GM18907 (cell line): ENCODE results near the gene SNRPA1.

Experiments
- ATAC-seq: cut with Tn5 transposase; IDR thresholded peaks from one replicate; pipeline ENCODE4 v1.9.1; 2021; ENCODE audit warnings: mild to moderate bottlenecking, moderate library complexity; ENCODE audit not compliant: unreplicated experiment

SNRPA1 gene

GRCh38 chr15:101264911-101265641, 30.0 kb downstream of the SNRPA1 start:
- ATAC-seq, result no peak

GRCh38 chr15:101264011-101264410, 31.0 kb downstream of the SNRPA1 start:
- ATAC-seq, result peak; percentile 48

DNA sequence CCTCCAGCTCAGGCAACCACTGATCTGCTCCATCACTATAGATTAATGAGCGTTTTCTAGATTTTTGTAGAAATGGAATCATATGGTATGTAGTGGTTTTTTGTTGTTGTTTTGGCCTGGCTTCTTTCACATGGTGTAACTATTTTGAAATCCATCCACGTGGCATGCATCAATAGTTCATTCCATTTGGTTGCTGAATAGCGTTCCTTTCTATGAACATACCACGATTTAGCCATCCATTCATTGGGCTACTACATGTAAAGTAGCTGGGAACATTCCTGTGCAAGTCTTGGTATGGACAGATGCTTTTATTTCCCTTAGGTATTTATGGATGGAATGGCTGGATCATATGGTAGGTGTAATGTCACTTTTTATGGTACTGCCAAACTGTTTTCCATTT, 32.5 kb downstream of the SNRPA1 start:
- no peak for ATAC-seq

GRCh38 chr15:101258238-101259144, 36.6 kb downstream of the SNRPA1 start:
- no peak for ATAC-seq

GRCh38 chr15:101256757-101257156, 38.3 kb downstream of the SNRPA1 start:
- no peak for ATAC-seq

DNA sequence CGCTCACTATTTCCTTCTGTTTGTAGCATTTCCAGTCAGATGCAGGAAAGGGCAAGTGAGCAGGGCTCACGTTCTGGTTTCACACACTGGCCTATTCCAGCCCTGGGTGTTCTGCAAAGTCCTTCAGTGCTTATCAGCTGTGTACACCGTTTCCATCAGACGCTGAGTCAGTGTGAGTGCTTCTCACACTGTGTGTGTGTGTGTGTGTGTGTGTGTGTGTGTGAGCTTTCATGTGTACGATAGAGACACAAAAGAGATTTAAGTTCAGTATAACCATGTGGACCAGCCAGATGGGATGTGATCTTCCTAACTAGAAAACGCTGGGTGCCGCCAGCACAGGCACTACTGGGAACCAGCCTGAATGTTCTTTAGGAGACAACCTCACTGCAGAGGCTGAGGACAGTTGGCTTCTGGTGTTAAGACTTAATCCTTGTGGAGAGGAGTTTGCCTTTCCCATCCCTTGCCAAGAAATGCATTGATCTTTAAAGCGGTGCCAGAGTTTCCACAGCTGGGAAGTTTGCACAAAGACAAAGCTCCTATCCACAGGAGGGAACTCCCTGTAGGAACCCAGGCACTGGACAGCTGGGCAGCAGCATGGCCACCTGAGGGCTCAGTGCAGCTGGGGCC, 39.3 kb downstream of the SNRPA1 start:
- no peak for ATAC-seq

- no peak for ATAC-seq
Observed at GRCh38 chr15:101255051-101255395, 40.0 kb downstream of the SNRPA1 start.

- ATAC-seq, result no peak
Observed at GRCh38 chr15:101254157-101255050, 40.6 kb downstream of the SNRPA1 start.

- ATAC-seq, result peak; percentile 9
Observed at GRCh38 chr15:101252836-101253235, 42.2 kb downstream of the SNRPA1 start.

DNA sequence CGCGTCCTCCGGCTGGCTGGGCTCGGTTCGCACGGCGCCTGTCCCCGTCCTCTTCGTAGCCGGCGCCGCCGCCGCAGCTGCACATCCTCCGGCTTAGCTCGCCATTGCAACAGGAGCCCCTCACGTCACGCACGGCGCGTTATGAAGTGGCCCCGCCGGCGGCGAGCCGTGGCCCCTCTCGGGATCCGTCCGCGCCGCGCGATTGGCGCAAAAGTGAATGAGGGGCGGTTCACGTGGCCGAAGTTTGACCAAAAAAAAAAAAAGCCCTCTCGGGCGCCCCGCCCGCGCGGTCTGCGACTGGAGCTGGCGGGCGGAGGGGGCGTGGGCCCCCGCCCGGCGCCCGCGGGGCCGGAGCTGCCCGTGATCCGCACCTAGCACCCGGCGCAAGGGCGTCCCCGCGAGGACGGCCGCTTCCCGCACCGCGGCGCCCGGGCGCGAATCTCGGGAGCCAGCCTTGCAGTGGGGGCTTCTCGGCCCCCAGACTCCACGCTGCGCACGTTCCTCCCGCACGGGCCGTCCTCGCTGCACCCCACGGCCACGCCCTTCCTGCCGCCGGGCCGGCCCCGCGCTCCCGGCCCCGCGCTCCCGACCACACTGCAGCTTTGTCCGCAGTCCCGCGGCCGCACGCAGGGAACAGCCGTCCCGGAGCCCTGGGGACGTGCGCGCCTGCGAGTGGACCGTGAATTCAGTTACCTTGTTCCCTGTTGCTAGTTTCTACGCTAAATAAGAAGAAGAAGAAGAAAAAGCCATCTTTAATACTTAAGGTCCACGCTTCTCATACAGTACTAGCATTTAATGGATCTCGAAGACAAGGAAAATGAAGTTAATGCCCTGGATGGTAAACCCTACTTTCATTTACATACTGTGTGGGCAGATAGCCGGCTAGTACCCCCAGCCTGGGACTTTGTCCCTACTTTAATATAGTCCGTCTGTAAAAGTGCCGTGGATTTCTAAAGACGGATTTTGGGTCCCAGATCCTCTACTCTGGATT, 42.9 kb downstream of the SNRPA1 start, which contains the start of gene CHSY1:
Gene CHSY1 (minus strand): TSS at position 219 of the 991 bp plus-strand sequence. CDS start 592 bp downstream, outside the sequence.
- ATAC-seq, result peak; percentile 74

DNA sequence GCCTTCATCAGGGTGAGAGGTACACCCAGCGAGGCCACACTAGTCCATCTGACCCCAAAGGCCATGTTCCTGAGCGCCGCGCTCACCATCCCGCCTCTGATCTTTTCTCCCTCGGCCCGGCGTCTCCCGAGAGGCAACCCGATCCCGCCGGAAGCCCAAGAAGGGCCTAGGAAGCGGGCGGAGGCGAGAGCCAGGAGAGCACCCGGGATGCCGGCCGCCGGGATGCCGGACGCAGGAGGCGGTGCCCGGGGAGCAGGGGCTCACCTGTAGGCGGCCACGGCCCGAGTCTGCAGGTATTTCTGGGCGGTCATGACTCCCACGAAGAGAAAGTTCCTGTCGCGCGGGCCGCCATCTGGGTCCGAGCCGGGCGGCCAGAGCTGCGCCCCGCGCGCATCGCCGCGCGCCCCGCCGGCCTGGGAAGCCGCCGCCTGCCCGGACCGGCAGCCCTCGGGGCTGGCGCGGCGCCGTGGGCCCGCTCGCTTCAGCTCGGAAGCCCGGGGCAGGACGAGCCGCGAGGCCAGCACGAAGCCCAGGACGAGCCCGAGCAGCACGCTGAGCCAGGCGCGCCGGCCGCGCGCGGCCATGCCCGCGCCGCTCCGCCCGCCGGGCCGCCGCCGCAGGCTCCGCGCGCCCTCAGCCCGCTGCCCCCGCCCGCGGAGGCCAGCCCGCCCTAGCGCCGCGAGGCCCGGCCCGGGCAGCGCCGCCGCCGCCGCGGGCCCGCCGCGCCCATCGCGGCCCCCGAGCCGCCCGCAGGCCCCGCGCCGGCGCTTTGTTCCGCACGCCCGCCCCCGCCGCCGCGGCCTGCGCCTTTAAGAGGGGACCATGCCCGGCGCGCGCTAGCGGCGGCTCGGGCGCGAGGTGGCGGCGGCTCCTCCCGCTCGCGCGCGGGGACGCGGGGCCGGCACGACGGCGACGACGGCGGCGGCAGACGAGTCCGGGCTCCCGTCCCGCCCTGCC, 43.9 kb downstream of the SNRPA1 start:
- ATAC-seq, result peak; percentile 35

DNA sequence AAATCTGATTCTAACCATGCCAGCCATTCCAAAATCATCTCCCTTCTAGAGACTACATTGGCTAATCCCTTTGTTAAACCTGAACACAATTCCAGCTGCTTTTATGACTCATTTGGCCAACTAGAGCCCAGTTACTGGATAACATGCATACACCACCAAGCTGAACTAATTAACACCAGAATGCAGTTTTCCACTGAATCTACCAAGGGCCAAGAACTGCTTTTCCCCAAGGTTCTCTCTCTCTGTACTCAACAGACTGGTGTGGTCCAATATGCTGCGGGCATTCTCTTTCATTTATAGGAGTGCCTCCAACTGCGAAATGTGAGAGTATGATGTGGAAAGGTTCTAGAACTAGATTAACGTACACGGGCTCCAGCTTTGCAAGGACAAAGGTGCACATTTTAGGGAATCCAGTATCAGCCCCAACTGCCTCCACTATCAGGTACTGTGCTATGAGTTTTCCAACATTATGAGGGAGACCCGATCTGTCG, 44.7 kb downstream of the SNRPA1 start:
- ATAC-seq, result no peak

DNA sequence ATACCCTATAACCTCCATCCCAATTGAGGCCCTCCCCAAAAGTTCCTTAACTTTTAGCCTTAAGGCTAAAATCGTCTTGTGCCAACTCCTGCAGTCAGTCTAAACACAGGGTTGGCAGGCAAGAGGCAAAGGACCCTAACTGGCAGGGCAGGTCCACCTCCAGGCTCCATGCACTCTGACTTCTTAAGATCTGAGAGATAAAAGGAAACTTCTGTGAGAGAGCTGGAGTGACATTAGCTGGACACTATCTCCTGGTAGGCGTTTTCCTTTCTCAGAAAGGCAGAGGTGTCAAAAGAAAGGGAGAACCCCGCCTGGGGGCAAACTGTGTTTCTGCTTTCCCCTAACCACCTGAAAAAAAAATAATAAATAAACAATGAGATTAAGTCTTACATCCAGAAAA, 46.8 kb downstream of the SNRPA1 start:
- ATAC-seq, result no peak

- no peak for ATAC-seq
Observed at GRCh38 chr15:101246824-101247745, 48.0 kb downstream of the SNRPA1 start.

DNA sequence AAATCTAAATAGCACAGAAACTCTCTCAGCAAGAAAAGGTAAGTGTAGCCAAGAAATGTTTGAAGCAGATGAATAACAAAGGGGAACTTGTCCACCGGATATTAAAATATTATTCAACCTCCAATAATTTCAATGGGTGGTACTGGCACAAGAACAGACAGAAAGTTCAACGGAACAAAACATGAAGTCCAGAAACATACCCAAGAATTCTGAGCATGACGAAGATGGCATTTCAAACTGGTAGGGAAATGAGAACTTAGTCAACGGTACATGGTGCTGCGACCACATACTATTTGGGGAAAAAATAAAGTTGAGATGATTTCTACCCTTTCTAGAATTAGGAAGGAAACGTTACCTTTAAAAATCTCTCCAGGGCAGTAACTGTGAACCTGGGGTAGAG, 48.7 kb downstream of the SNRPA1 start:
- no peak for ATAC-seq

DNA sequence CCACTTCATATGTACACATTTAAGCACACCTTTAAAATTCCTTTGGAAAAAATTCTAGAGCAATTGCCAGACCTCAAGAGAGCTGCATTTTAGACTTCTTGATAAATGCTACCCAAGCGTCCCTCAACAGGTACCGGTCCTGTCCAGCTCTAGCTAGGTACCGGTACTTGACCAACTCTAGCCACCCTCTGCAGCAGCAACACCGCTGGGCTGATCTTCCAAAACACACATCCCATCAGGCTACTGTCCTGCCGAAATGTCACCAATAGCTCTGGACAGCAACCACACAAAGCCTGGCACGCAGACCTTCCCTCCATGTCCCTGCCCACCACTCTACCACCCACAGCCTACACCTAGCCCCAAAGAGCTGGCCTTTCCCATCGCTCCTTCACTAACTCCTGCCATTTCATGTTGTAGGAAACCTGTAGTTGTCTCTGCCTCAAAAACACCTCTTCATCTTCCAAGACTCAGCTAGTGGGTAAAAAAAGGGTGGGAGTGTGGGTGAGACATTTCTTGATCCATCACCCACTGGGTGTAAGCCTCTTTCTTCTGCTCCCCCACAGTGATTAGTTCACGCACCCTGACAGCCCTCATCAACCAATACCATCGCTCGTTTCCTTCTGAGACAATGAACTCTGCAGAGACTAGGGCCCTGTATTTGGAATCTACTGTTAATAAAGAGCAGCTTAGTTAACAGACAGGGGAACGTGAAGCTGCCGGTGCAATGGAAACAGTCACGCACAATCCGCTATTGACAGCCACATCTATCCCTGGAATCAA, 50.0 kb downstream of the SNRPA1 start:
- ATAC-seq, result no peak
